ENCODE measurements around the gene OTULIN. TPM values are rescaled to one million over a fixed set of nuclear protein-coding genes. Genes with fewer than 3 reads are reported as not detected.

The OTULIN gene
- total and polyA plus RNA-seq, 2 of the 4 experiments (the other 2 are of a cell fraction) = 6.9 to 19.5 TPM

- no peak overlapping the region for H3K4ac ChIP-seq (ENCODE audit: low read depth, low read length)
- no peak overlapping the region for H3K27ac ChIP-seq (ENCODE audit: insufficient read depth, low read length)
- H4K8ac ChIP-seq (ENCODE audit: low read depth in 2 of 2, low read length in 2 of 2) = no peak overlapping the region
- no peaks in the 10 kb centered on the region for H3K9me3 ChIP-seq (ENCODE audit: control insufficient read depth, insufficient read depth, low read length)
- H3K36me3 ChIP-seq (ENCODE audit: control insufficient read depth, insufficient read depth, low read length) = peaks cover 56% of the 10 kb centered on the region
- TF ChIP-seq MXI1 (IDR thresholded peaks at IDR 0.05; ENCODE audit: borderline replicate concordance, low read depth, low read length) (no peak), RCOR1 (IDR thresholded peaks at IDR 0.05; ENCODE audit: insufficient replicate concordance, low read length) (no peak), RAD21 (IDR thresholded peaks at IDR 0.05; ENCODE audit: low read length) (no peak), BHLHE40 (IDR thresholded peaks at IDR 0.05; ENCODE audit: low read depth, low read length) (no peak), CEBPB (IDR thresholded peaks at IDR 0.05; ENCODE audit: low read depth, low read length) (no peak), ELK1 (IDR thresholded peaks at IDR 0.05; ENCODE audit: borderline replicate concordance, low read depth, low read length) (no peak), MAFK (IDR thresholded peaks at IDR 0.05; ENCODE audit: low read depth, low read length) (no peak), RFX5 (IDR thresholded peaks at IDR 0.05; ENCODE audit: low read depth, low read length) (no peak), POLR2A (IDR thresholded peaks at IDR 0.05; ENCODE audit: low read depth, low read length) (no peak), NFE2L2 (IDR thresholded peaks at IDR 0.05; ENCODE audit: low read depth, low read length) (no peak), SMC3 (IDR thresholded peaks at IDR 0.05; ENCODE audit: low read depth, low read length) (no peak), FOS (IDR thresholded peaks at IDR 0.05; ENCODE audit: low read depth, low read length) (no peak), CHD1 (IDR thresholded peaks at IDR 0.05; ENCODE audit: low read depth, low read length) (no peak), MAZ (IDR thresholded peaks at IDR 0.05; ENCODE audit: borderline replicate concordance, low read depth, low read length) (no peak)
- TF ChIP-seq, protein P1, sequence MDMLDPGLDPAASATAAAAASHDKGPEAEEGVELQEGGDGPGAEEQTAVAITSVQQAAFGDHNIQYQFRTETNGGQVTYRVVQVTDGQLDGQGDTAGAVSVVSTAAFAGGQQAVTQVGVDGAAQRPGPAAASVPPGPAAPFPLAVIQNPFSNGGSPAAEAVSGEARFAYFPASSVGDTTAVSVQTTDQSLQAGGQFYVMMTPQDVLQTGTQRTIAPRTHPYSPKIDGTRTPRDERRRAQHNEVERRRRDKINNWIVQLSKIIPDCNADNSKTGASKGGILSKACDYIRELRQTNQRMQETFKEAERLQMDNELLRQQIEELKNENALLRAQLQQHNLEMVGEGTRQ (IDR thresholded peaks at IDR 0.05; ENCODE audit: low read depth, low read length) = no peak
- TF ChIP-seq, protein P2, sequence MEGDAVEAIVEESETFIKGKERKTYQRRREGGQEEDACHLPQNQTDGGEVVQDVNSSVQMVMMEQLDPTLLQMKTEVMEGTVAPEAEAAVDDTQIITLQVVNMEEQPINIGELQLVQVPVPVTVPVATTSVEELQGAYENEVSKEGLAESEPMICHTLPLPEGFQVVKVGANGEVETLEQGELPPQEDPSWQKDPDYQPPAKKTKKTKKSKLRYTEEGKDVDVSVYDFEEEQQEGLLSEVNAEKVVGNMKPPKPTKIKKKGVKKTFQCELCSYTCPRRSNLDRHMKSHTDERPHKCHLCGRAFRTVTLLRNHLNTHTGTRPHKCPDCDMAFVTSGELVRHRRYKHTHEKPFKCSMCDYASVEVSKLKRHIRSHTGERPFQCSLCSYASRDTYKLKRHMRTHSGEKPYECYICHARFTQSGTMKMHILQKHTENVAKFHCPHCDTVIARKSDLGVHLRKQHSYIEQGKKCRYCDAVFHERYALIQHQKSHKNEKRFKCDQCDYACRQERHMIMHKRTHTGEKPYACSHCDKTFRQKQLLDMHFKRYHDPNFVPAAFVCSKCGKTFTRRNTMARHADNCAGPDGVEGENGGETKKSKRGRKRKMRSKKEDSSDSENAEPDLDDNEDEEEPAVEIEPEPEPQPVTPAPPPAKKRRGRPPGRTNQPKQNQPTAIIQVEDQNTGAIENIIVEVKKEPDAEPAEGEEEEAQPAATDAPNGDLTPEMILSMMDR (conservative IDR thresholded peaks at IDR 0.05; ENCODE audit: low read depth, low read length) = no peak
- no peak overlapping the region for H4K5ac ChIP-seq (ENCODE audit: low read depth, low read length)
- no peak overlapping the region for H3K56ac ChIP-seq (ENCODE audit: extremely low read depth, insufficient read depth, low read length)
- TSS peak; percentile 75 for BruUV-seq (replicated peaks)
- no peak overlapping the region for H2AFZ ChIP-seq (replicated peaks; ENCODE audit: low read length, poor library complexity)
- H3K4me1 ChIP-seq (ENCODE audit: control insufficient read depth, insufficient read depth, low read length) = peaks cover 9% of the 10 kb centered on the region
- H3K9ac ChIP-seq (ENCODE audit: low read depth, low read length) = no peak overlapping the region
- H2BK5ac ChIP-seq (ENCODE audit: low read depth, low read length, poor library complexity, severe bottlenecking) = no peak overlapping the region
- no peaks in the 10 kb centered on the region for H4K20me1 ChIP-seq (ENCODE audit: insufficient read depth, low read length)
- no peak overlapping the region for H2BK15ac ChIP-seq (ENCODE audit: low read depth, low read length)
- no peak overlapping the region for H3K14ac ChIP-seq (replicated peaks; ENCODE audit: low read depth, low read length)
- no peak overlapping the region for H3K4me2 ChIP-seq (ENCODE audit: low read depth, low read length)
- CTCF ChIA-PET = interaction anchor here (0.5 kb wide), 1 partner anchor 27 kb away, joined by 5 read pairs; no protein-coding TSS in a partner anchor
- H2AK9ac ChIP-seq (replicated peaks; ENCODE audit: low read depth, low read length, poor library complexity) = no peak overlapping the region
- no peak overlapping the region for H3K23ac ChIP-seq (ENCODE audit: low read depth, low read length)
- POLR2A ChIA-PET (ENCODE audit: unreplicated experiment) = no interaction called here
- DNase-seq = no peak
- intact Hi-C loops (cut with micrococcal nuclease) = no loop called here
- dilution Hi-C loops (cut with HindIII; ENCODE audit: low sequenced_read_pairs, unreplicated experiment) = no loop called here
- 96% methylated on average over 14 of the region's 28 CpGs; no CpG with 5 or more reads in 1 of the 2 experiments for WGBS, 2 experiments (ENCODE audit: extremely low coverage in 2 of 2, insufficient read length in 1 of 2)
- no peak overlapping the region for H2AK5ac ChIP-seq (ENCODE audit: low read depth, low read length)
- H2BK20ac ChIP-seq (ENCODE audit: low read depth, low read length) = no peak overlapping the region
- H3K79me1 ChIP-seq (ENCODE audit: low read depth in 1 of 2, low read length in 2 of 2) = peaks cover 12 to 55% of the 10 kb centered on the region in 2 experiments
- H3K4me3 ChIP-seq (ENCODE audit: insufficient read depth, low read depth, low read length) = no peak overlapping the region
- no peak overlapping the region for H3K18ac ChIP-seq (ENCODE audit: low read depth, low read length)
- no peak for ATAC-seq (ENCODE audit: low read depth)
- H4K91ac ChIP-seq (ENCODE audit: insufficient read depth, low read depth, low read length) = no peak overlapping the region
- in situ Hi-C loops (cut with MboI; ENCODE audit: low sequenced_read_pairs) = loop anchor here (25.0 kb wide), 1 partner anchor 802 kb away; the partner anchor contains the start of gene FBXL7
- H3K9me1 ChIP-seq (ENCODE audit: insufficient read depth, low read length) = peaks cover 26% of the 10 kb centered on the region
- H3K27me3 ChIP-seq (ENCODE audit: control insufficient read depth, insufficient read depth, low read length) = no peaks in the 10 kb centered on the region
- no peak overlapping the region for H2BK120ac ChIP-seq (ENCODE audit: low read depth, low read length)
These were observed 45.9 kb downstream of the OTULIN start for GRCh38 chr5:14710313-14710994.

Data from IMR-90 (cell line).